HG03460 (cell line): ENCODE results near the gene GLT1D1.
"Not testable (repeated sequence)": the region's sequence is repeated elsewhere in the genome, so short reads cannot be mapped to it uniquely, and the experiment has no call there.

Experiments
- ATAC-seq: cut with Tn5 transposase; IDR thresholded peaks from one replicate; pipeline ENCODE4 v1.9.1; 2021; ENCODE audit not compliant: unreplicated experiment

Gene GLT1D1

GRCh38 chr12:128852885-128853599 lies at the start of gene GLT1D1:
Gene GLT1D1, plus strand, starts transcription at chr12:128853478. Its CDS starts 104 bp downstream, at chr12:128853582.
- no peak for ATAC-seq

- no peak for ATAC-seq
These were observed 49.5 kb upstream of the GLT1D1 start for GRCh38 chr12:128803788-128804187.

GRCh38 chr12:128804762-128805161 lies 48.5 kb upstream of the GLT1D1 start:
- no peak for ATAC-seq

- ATAC-seq: not testable (repeated sequence)
These were observed 47.9 kb upstream of the GLT1D1 start for GRCh38 chr12:128805406-128805805.

- ATAC-seq: no peak
These were observed 46.7 kb upstream of the GLT1D1 start for GRCh38 chr12:128806573-128806972.

GRCh38 chr12:128807161-128807724 lies 46.0 kb upstream of the GLT1D1 start:
- ATAC-seq: no peak

- ATAC-seq: no peak
These were observed 44.6 kb upstream of the GLT1D1 start for GRCh38 chr12:128808651-128809050.

- peak; percentile 83 for ATAC-seq
These were observed 42.8 kb upstream of the GLT1D1 start for GRCh38 chr12:128810182-128811127.

- ATAC-seq: no peak
These were observed 41.5 kb upstream of the GLT1D1 start for GRCh38 chr12:128811806-128812205.

- no peak for ATAC-seq
These were observed 39.9 kb upstream of the GLT1D1 start for GRCh38 chr12:128813392-128813791.

GRCh38 chr12:128813883-128814282 lies 39.4 kb upstream of the GLT1D1 start:
- no peak for ATAC-seq

GRCh38 chr12:128814411-128815261 lies 38.6 kb upstream of the GLT1D1 start:
- no peak for ATAC-seq

- no peak for ATAC-seq
These were observed 37.3 kb upstream of the GLT1D1 start for GRCh38 chr12:128815779-128816642.

GRCh38 chr12:128816643-128816920 lies 36.7 kb upstream of the GLT1D1 start:
- no peak for ATAC-seq

GRCh38 chr12:128817111-128818015 lies 35.9 kb upstream of the GLT1D1 start:
- ATAC-seq: peak; percentile 51

GRCh38 chr12:128818065-128819022 lies 34.9 kb upstream of the GLT1D1 start:
- ATAC-seq: peak; percentile 41

GRCh38 chr12:128819293-128820144 lies 33.8 kb upstream of the GLT1D1 start:
- no peak for ATAC-seq
